Esophagus muscularis mucosa (tissue), 3 donors: ENCODE measurements around the gene SERINC2.

Experiments used
- CTCF ChIP-seq, 3 experiments: fragments of 200-600 bp in 2 of 3; fragments of 450-650 bp in 1 of 3; sonication (generic) in 2 of 3; IDR thresholded peaks; one replicate each; pipeline ENCODE4 v1.5.1; 2017 to 2019; ENCODE audit warnings: antibody characterized with exemption in 3 of 3, mild to moderate bottlenecking in 2 of 3, moderate library complexity in 1 of 3
- POLR2A ChIP-seq: fragments of 450-650 bp; IDR thresholded peaks from one replicate; pipeline ENCODE4 v1.6.1; 2017; ENCODE audit warnings: antibody characterized with exemption, moderate library complexity, mild to moderate bottlenecking, low read depth
- POLR2AphosphoS5 ChIP-seq, 2 donors: sonication (generic); formaldehyde crosslinking; IDR thresholded peaks; one replicate each; pipeline ENCODE4 v1.6.1; 2017; ENCODE audit warnings: antibody characterized with exemption in 2 of 2

- no peak for TF ChIP-seq CTCF (IDR thresholded peaks at IDR 0.05)
- no peak for TF ChIP-seq POLR2AphosphoS5 (IDR thresholded peaks at IDR 0.05)
- TF ChIP-seq POLR2A = no peak
Measured at GRCh38 chr1:31413405-31414001, 490 bp downstream of the SERINC2 start.
